GM18507 (cell line): Measurements from ENCODE around the gene TMEM116.
"Not testable (repeated sequence)": the region's sequence is repeated elsewhere in the genome, so short reads cannot be mapped to it uniquely, and the experiment has no call there.

Experiments used
- DNase-seq: peaks from one replicate; pipeline ENCODE4 v3.0.0; 2011; ENCODE audit warnings: low read depth; ENCODE audit not compliant: insufficient read length; ENCODE audit errors: extremely low spot score
- FAIRE-seq: peaks from 2 replicates; lab custom pipeline; 2011; peaks lifted over from hg19 to GRCh38; lab: Jason Lieb, UNC

The TMEM116 gene

GRCh38 chr12:111981987-111982386 is 31.0 kb downstream of the TMEM116 start:
- FAIRE-seq (no peak), DNase-seq (no peak)

- no peak for FAIRE-seq
Observed at GRCh38 chr12:111980598-111980997, 32.4 kb downstream of the TMEM116 start.

GRCh38 chr12:111978545-111978944 is 34.4 kb downstream of the TMEM116 start:
- FAIRE-seq (no peak), DNase-seq (no peak)

More at GRCh38 chr12:111980598-111980997, 32.4 kb downstream of the TMEM116 start:
- DNase-seq = no peak

- no peak for FAIRE-seq
- no peak for DNase-seq
Observed at GRCh38 chr12:111976860-111977259, 36.1 kb downstream of the TMEM116 start.

GRCh38 chr12:111976291-111976690 is 36.7 kb downstream of the TMEM116 start:
- DNase-seq (no peak), FAIRE-seq (no peak)

GRCh38 chr12:111975161-111975931 is 37.6 kb downstream of the TMEM116 start:
- no peak for FAIRE-seq
- DNase-seq = no peak

- FAIRE-seq = no peak
Observed at GRCh38 chr12:111971800-111972199, 41.2 kb downstream of the TMEM116 start.

GRCh38 chr12:111964935-111965334 is 48.0 kb downstream of the TMEM116 start:
- FAIRE-seq (no peak), DNase-seq (no peak)

More at GRCh38 chr12:111971800-111972199, 41.2 kb downstream of the TMEM116 start:
- DNase-seq = no peak

GRCh38 chr12:111959518-111959917 is 53.4 kb downstream of the TMEM116 start:
- FAIRE-seq, DNase-seq: not testable (repeated sequence)

GRCh38 chr12:111957224-111957623 is 55.7 kb downstream of the TMEM116 start:
- FAIRE-seq, DNase-seq: not testable (repeated sequence)

- FAIRE-seq (no peak), DNase-seq (no peak)
Observed at GRCh38 chr12:111954969-111955368, 58.0 kb downstream of the TMEM116 start.

GRCh38 chr12:111953455-111953854 is 59.5 kb downstream of the TMEM116 start:
- FAIRE-seq = no peak
- no peak for DNase-seq

GRCh38 chr12:111952084-111952787 is 60.7 kb downstream of the TMEM116 start:
- FAIRE-seq, DNase-seq: not testable (repeated sequence)

GRCh38 chr12:111950961-111951676 is 61.8 kb downstream of the TMEM116 start:
- not testable (repeated sequence) for DNase-seq, FAIRE-seq

- FAIRE-seq (no peak), DNase-seq (no peak)
Observed at GRCh38 chr12:111943929-111944328, 69.0 kb downstream of the TMEM116 start.

GRCh38 chr12:111942557-111942956 is 70.4 kb downstream of the TMEM116 start:
- DNase-seq = no peak
- no peak for FAIRE-seq

- FAIRE-seq (no peak), DNase-seq (no peak)
Observed at GRCh38 chr12:111937429-111937828, 75.5 kb downstream of the TMEM116 start.

GRCh38 chr12:111936869-111937268 is 76.1 kb downstream of the TMEM116 start:
- FAIRE-seq (peak; percentile 15), DNase-seq (no peak)

- no peak for FAIRE-seq
Observed at GRCh38 chr12:111932241-111932640, 80.7 kb downstream of the TMEM116 start.

GRCh38 chr12:111927346-111927745 is 85.6 kb downstream of the TMEM116 start:
- DNase-seq = no peak
- FAIRE-seq = no peak

More at GRCh38 chr12:111932241-111932640, 80.7 kb downstream of the TMEM116 start:
- DNase-seq = no peak
